Caco-2 (cell line): ENCODE measurements around the gene SMARCE1. TPM values are rescaled to one million over a fixed set of nuclear protein-coding genes. Genes with fewer than 3 reads are reported as not detected.

Experiments used
- BruUV-seq: library from RNA; stranded (reverse); fragments of 400-500 nt; replicated peaks from 2 replicates; lab custom pipeline; 2021; lab: Mats Ljungman, UMichigan
- CTCF ChIA-PET: fragments of 300-600 bp; sonication (Branson Sonifier 250); formaldehyde crosslinking; loops from one replicate; lab custom pipeline; 2022; ENCODE audit warnings: antibody characterized with exemption; lab: Charles Lee
- POLR2A ChIA-PET: fragments of 300-600 bp; sonication (Branson Sonifier 250); formaldehyde crosslinking; loops from one replicate; lab custom pipeline; 2022; ENCODE audit warnings: antibody characterized with exemption; lab: Charles Lee
- DNase-seq, 2 experiments: peaks; one replicate each; pipeline versions ENCODE4 v3.0.0 to v3.0.0-alpha.2; 2020 to 2022
- H3K27me3 ChIP-seq: replicated peaks from 2 replicates; pipeline ENCODE4 v1.6.0; 2011; ENCODE audit warnings: low read length; ENCODE audit not compliant: control insufficient read depth, insufficient read depth
- H3K36me3 ChIP-seq: 2 replicates; pipeline ENCODE4 v1.5.1; 2011; ENCODE audit warnings: low read length; ENCODE audit not compliant: control insufficient read depth, insufficient read depth
- H3K4me1 ChIP-seq: fragments of 250-450 bp; sonication (Bioruptor Pico); 2 replicates; pipeline ENCODE4 v1.5.1; 2020; ENCODE audit warnings: mild to moderate bottlenecking
- H3K4me3 ChIP-seq: 2 replicates; pipeline ENCODE4 v1.5.1; 2011; ENCODE audit warnings: low read depth, mild to moderate bottlenecking, control low read depth, low read length
- H3K9me3 ChIP-seq: fragments of 250-450 bp; sonication (Bioruptor Pico); 2 replicates; pipeline ENCODE4 v1.5.1; 2020; ENCODE audit warnings: mild to moderate bottlenecking, moderate library complexity
- H3K27ac Mint-ChIP-seq: one replicate; pipeline ENCODE4 v1.8.0; 2022; ENCODE audit warnings: mixed read lengths; ENCODE audit not compliant: unreplicated experiment
- H3K27me3 Mint-ChIP-seq: one replicate; pipeline ENCODE4 v1.8.0; 2022; ENCODE audit warnings: mixed read lengths; ENCODE audit not compliant: insufficient read depth, unreplicated experiment
- H3K36me3 Mint-ChIP-seq: one replicate; pipeline ENCODE4 v1.8.0; 2022; ENCODE audit warnings: mild to moderate bottlenecking, mixed read lengths; ENCODE audit not compliant: insufficient read depth, unreplicated experiment
- H3K4me1 Mint-ChIP-seq: one replicate; pipeline ENCODE4 v1.8.0; 2022; ENCODE audit warnings: low read depth, mixed read lengths; ENCODE audit not compliant: unreplicated experiment
- H3K4me3 Mint-ChIP-seq: one replicate; pipeline ENCODE4 v1.8.0; 2022; ENCODE audit warnings: mild to moderate bottlenecking, moderate library complexity, mixed read lengths; ENCODE audit not compliant: unreplicated experiment
- H3K9me3 Mint-ChIP-seq: one replicate; pipeline ENCODE4 v1.8.0; 2022; ENCODE audit warnings: mixed read lengths; ENCODE audit not compliant: unreplicated experiment
- CTCF ChIP-seq, 2 experiments: fragments of 200-600 bp in 1 of 2; IDR thresholded peaks; 1 replicate in 1 of 2; 2 replicates in 1 of 2; pipeline versions ENCODE4 v1.5.1 to v1.8.0; 2011 to 2022; ENCODE audit warnings: antibody characterized with exemption in 1 of 2, control low read depth in 1 of 2, inconsistent platforms in 1 of 2, low read depth in 1 of 2, low read length in 1 of 2, mild to moderate bottlenecking in 1 of 2, moderate library complexity in 1 of 2; ENCODE audit not compliant: insufficient read depth in 1 of 2, severe bottlenecking in 1 of 2, unreplicated experiment in 1 of 2
- intact Hi-C: fragments of 100-400 bp; cut with micrococcal nuclease; formaldehyde crosslinking; loops from one replicate; pipeline ENCODE4 v1.10.0; 2022; ENCODE audit not compliant: unreplicated experiment
- total RNA-seq: library from RNA; stranded (reverse); gene quantifications from 2 replicates; pipeline ENCODE4 v1.2.3, GENCODE V29; 2022

Gene SMARCE1
- total RNA-seq, 1 experiment from 2014 or later, result 126 TPM

GRCh38 chr17:40686192-40686591 is 38.6 kb upstream of the SMARCE1 start:
- Histone ChIP-seq H3K27me3 (no peaks in the 10 kb centered on the region), H3K4me1 (no peaks in the 10 kb centered on the region), H3K9me3 (no peaks in the 10 kb centered on the region), H3K4me3 (no peak overlapping the region), H3K36me3 (no peaks in the 10 kb centered on the region)
- DNase-seq, result no peak
- POLR2A ChIA-PET, result no interaction called here
- no peaks in the 10 kb centered on the region for H3K4me1 Mint-ChIP-seq
- CTCF ChIA-PET, result no interaction called here
- H3K27ac Mint-ChIP-seq, result no peak overlapping the region
- H3K4me3 Mint-ChIP-seq, result no peak overlapping the region
- H3K27me3 Mint-ChIP-seq, result no peaks in the 10 kb centered on the region
- no peaks in the 10 kb centered on the region for H3K9me3 Mint-ChIP-seq
- no TSS peak for BruUV-seq
- no peak for TF ChIP-seq CTCF (IDR thresholded peaks at IDR 0.05; ENCODE audit: insufficient read depth in 1 of 2, low read depth in 1 of 2, low read length in 1 of 2, severe bottlenecking in 1 of 2, unreplicated experiment in 1 of 2)
- intact Hi-C loops, result no loop called here
- H3K36me3 Mint-ChIP-seq, result no peaks in the 10 kb centered on the region

- Mint-ChIP-seq H3K4me1 (no peaks in the 10 kb centered on the region), H3K27ac (no peak overlapping the region), H3K36me3 (no peaks in the 10 kb centered on the region), H3K9me3 (no peaks in the 10 kb centered on the region), H3K27me3 (peaks cover 3% of the 10 kb centered on the region), H3K4me3 (no peak overlapping the region)
- no peaks in the 10 kb centered on the region for H3K27me3 ChIP-seq
- no peaks in the 10 kb centered on the region for H3K36me3 ChIP-seq
- H3K4me1 ChIP-seq, result no peaks in the 10 kb centered on the region
- CTCF ChIA-PET, result no interaction called here
- POLR2A ChIA-PET, result no interaction called here
- TF ChIP-seq CTCF (IDR thresholded peaks at IDR 0.05; ENCODE audit: insufficient read depth in 1 of 2, low read depth in 1 of 2, low read length in 1 of 2, severe bottlenecking in 1 of 2, unreplicated experiment in 1 of 2), result no peak
- DNase-seq, result no peak
- intact Hi-C loops, result no loop called here
- H3K4me3 ChIP-seq, result no peak overlapping the region
- no TSS peak for BruUV-seq
- H3K9me3 ChIP-seq, result no peaks in the 10 kb centered on the region
These were observed 33.4 kb upstream of the SMARCE1 start for GRCh38 chr17:40680998-40681397.

- H3K9me3 Mint-ChIP-seq, result no peaks in the 10 kb centered on the region
- H3K9me3 ChIP-seq, result no peaks in the 10 kb centered on the region
- no peak for DNase-seq
- ChIA-PET POLR2A (no interaction called here), CTCF (no interaction called here)
- H3K27ac Mint-ChIP-seq, result no peak overlapping the region
- no peaks in the 10 kb centered on the region for H3K36me3 Mint-ChIP-seq
- peaks cover 3% of the 10 kb centered on the region for H3K27me3 Mint-ChIP-seq
- no peaks in the 10 kb centered on the region for H3K36me3 ChIP-seq
- no TSS peak for BruUV-seq
- intact Hi-C loops, result no loop called here
- no peak for TF ChIP-seq CTCF (IDR thresholded peaks at IDR 0.05; ENCODE audit: insufficient read depth in 1 of 2, low read depth in 1 of 2, low read length in 1 of 2, severe bottlenecking in 1 of 2, unreplicated experiment in 1 of 2)
- no peak overlapping the region for H3K4me3 Mint-ChIP-seq
- no peak overlapping the region for H3K4me3 ChIP-seq
- H3K27me3 ChIP-seq, result no peaks in the 10 kb centered on the region
- no peaks in the 10 kb centered on the region for H3K4me1 ChIP-seq
- H3K4me1 Mint-ChIP-seq, result no peaks in the 10 kb centered on the region
These were observed 31.9 kb upstream of the SMARCE1 start for GRCh38 chr17:40679523-40679907.
